ES-I3 (cell line): ENCODE measurements around the gene NCK2.

ENCODE experiments used
- H3K36me3 ChIP-seq: 2 replicates; pipeline ENCODE4 v1.6.1; 2013; ENCODE audit warnings: mild to moderate bottlenecking, low read length, control low read depth, moderate library complexity; ENCODE audit not compliant: insufficient read depth
- H3K4me1 ChIP-seq: 2 replicates; pipeline ENCODE4 v1.6.1; 2013; ENCODE audit warnings: mild to moderate bottlenecking, control low read depth, low read length; ENCODE audit not compliant: insufficient read depth
- H3K9ac ChIP-seq: 2 replicates; pipeline ENCODE4 v1.6.1; 2013; ENCODE audit warnings: low read depth, mild to moderate bottlenecking, low read length, moderate library complexity
- H3K9me3 ChIP-seq: 2 replicates; pipeline ENCODE4 v1.6.1; 2013; ENCODE audit warnings: mild to moderate bottlenecking, low read length, moderate library complexity; ENCODE audit not compliant: control insufficient read depth, insufficient read depth

The NCK2 gene

GRCh38 chr2:105793196-105793975 is 48.7 kb downstream of the NCK2 start:
- Histone ChIP-seq H3K36me3 (no peaks in the 10 kb centered on the region), H3K9me3 (no peaks in the 10 kb centered on the region), H3K4me1 (peaks cover 22% of the 10 kb centered on the region), H3K9ac (no peak overlapping the region)

GRCh38 chr2:105794926-105795574 is 50.3 kb downstream of the NCK2 start:
- Histone ChIP-seq H3K9ac (no peak overlapping the region), H3K4me1 (peaks cover 22% of the 10 kb centered on the region), H3K9me3 (no peaks in the 10 kb centered on the region), H3K36me3 (no peaks in the 10 kb centered on the region)

DNA sequence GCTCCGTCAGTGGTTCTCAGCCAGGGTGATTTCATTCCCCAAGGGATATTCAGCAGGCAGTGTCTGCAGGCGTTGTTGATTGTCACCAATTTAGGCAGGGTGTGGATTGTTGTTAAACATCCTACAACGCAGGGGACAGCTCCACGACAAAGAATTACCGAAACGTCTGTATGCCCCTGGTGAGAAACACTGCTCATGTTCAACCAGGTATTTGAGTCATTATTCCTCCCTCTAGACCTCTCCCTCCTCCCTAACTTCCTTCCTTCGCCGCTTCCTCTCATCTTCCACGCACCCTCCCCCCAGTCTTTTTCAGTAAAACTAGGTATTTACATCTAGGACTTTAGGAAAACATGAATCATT is 50.8 kb downstream of the NCK2 start:
- no peaks in the 10 kb centered on the region for H3K36me3 ChIP-seq
- H3K9ac ChIP-seq, result no peak overlapping the region
- H3K4me1 ChIP-seq, result peaks cover 22% of the 10 kb centered on the region
- no peaks in the 10 kb centered on the region for H3K9me3 ChIP-seq

DNA sequence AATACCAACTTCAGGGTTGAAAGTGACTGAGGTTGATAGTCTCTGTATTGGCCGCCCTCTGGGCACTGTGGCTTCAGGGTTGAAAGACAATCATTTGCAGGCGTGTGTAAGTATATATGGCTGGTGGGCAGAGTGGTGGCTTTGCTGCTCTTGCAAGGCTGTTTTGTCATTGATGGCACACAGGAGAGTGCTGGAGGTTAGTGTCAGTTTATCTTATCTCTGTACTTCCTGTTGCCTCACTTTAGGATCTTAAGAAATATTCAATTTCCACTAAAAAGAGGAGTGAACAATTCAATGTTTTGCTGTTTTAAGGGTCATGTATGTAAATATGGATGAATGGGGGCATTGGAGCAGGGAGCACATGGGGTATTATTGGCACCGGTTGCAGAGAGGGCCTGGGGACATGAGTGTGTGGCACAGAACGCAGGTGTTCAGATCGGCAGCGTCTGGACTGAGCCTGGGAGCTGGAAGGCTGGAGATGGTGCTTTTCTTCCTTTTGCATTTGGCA is 51.5 kb downstream of the NCK2 start:
- Histone ChIP-seq H3K4me1 (peaks cover 22% of the 10 kb centered on the region), H3K9ac (no peak overlapping the region), H3K36me3 (no peaks in the 10 kb centered on the region), H3K9me3 (no peaks in the 10 kb centered on the region)

DNA sequence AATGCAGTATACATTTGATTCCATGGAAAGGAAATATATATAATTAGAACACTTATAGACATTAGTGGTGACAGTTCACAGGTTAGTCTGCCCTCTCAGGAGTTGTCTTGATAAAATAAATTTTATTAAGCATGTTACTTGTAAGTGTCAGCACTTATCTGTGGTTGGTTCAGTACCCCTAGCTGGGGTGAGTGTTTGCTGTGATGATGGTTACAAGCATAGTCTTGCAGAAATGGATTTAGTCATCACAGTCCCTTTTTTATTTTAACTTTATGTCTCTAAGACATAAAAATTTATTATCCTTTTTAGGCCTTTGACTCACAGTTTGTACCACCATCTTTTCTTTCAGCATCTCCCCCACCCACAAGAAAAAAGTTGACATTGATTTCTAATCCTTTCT is 52.1 kb downstream of the NCK2 start:
- Histone ChIP-seq H3K9ac (no peak overlapping the region), H3K9me3 (no peaks in the 10 kb centered on the region), H3K4me1 (peaks cover 22% of the 10 kb centered on the region), H3K36me3 (no peaks in the 10 kb centered on the region; the same call in 1 of the 2 replicates)

DNA sequence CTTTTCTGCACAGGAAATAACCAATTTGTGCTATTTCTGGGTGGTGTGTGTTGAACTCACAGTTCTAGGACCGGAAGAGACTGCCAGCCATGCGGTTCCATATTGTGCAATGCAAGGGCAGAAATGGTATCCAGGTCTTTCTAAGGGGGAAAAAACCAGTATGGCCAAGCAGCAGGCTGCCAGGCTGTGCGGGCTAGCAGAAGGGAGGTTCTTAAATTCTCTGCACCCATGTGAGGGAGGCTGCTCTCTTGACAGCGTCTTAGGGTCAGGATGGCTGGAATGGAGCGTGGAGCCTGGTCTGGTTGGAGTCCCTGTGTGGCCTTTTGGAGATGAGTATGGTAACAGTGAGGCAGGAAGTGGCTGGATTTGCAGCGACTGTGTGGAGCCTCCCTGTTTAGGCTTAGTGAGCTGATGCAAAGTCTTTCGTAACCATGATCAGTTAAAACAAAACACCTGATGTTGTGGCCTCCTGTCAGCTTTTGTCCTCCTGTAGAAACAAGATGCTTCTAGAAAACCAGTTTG is 52.6 kb downstream of the NCK2 start:
- H3K9ac ChIP-seq, result no peak overlapping the region
- peaks cover 22% of the 10 kb centered on the region for H3K4me1 ChIP-seq
- H3K9me3 ChIP-seq, result no peaks in the 10 kb centered on the region
- no peaks in the 10 kb centered on the region; the same call in 1 of the 2 replicates for H3K36me3 ChIP-seq

DNA sequence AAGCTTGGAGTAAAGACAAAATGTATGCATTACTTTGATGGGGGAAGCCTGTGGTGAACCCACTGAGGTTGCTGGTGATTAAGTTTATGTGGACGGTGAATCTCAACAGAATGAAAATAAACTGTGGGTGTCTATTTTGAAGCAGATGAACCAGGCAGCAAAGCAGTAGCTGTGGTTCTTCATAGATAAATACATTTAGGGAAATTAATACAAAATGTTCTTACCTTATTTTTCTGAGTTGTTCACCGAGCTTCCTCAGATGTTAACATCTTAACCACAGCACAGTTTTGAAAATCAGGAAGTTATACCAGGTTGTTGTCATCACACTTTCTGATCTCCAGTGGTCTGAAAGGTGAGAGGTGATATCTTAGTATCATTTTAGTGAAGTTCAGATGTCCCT is 53.9 kb downstream of the NCK2 start:
- Histone ChIP-seq H3K9me3 (no peaks in the 10 kb centered on the region), H3K36me3 (no peaks in the 10 kb centered on the region; the same call in 1 of the 2 replicates), H3K9ac (no peak overlapping the region)

GRCh38 chr2:105800036-105800713 is 55.5 kb downstream of the NCK2 start:
- no peaks in the 10 kb centered on the region for H3K9me3 ChIP-seq
- peaks cover 25% of the 10 kb centered on the region for H3K4me1 ChIP-seq
- H3K36me3 ChIP-seq, result no peaks in the 10 kb centered on the region; the same call in 1 of the 2 replicates
- no peak overlapping the region for H3K9ac ChIP-seq

More for the DNA sequence above, 53.9 kb downstream of the NCK2 start:
- peaks cover 25% of the 10 kb centered on the region for H3K4me1 ChIP-seq

DNA sequence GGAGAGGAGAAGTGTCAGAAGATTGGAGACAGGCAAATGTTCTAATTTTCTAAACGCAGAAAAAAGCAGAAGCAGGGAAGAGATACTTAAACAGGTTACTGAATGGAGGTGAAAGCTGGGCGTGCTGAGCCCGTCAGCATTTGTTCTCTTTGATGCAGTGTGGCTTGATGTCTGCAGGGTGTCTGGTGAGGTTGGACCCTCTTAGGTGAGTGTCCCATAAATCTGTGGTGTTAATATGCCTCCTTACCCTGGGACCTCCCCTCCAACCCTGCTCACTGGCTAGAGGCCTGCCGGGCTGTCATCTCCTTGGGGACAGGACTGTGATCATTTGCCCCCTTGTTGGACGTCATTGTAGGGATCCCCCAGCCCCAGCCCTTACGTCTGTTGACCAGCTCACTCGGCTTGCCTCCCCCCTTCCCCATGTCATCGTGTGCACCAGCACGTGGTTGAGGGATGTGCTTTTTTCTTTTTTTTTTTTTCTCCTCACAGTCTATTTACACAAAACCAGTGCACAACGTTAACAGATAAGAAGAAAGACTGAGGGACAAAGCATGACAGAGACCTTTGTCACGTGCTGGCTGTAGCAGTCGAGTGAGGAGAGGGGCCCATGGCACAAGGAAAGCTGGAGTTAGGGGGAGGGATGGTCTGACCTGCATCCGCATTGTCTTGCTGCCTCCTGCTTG is 56.4 kb downstream of the NCK2 start:
- Histone ChIP-seq H3K4me1 (peaks cover 17% of the 10 kb centered on the region), H3K36me3 (no peaks in the 10 kb centered on the region; the same call in 1 of the 2 replicates), H3K9ac (no peak overlapping the region), H3K9me3 (no peaks in the 10 kb centered on the region)

DNA sequence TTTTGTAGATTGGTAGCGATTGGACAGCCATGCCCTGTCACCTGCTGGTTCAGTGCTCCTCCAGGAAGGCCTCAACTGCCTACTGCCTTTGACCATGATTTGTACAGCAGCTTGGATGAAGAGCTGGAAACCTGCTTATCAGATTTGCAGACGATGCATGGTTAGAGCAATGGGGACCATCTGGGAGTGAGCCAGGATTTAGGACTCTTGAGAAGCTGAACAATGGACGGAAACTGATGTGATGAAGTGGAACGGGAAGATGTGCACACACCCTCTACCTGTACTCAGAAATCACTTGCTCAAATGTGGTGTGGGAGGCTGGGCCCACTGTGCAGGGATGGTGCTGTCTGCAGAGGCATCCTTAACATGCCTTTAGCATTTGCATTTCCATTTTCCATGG is 57.2 kb downstream of the NCK2 start:
- H3K9me3 ChIP-seq, result no peaks in the 10 kb centered on the region
- H3K4me1 ChIP-seq, result peaks cover 10% of the 10 kb centered on the region
- no peaks in the 10 kb centered on the region; the same call in 1 of the 2 replicates for H3K36me3 ChIP-seq
- no peak overlapping the region for H3K9ac ChIP-seq

- Histone ChIP-seq H3K9me3 (no peaks in the 10 kb centered on the region), H3K9ac (no peak overlapping the region), H3K36me3 (no peaks in the 10 kb centered on the region; the same call in 1 of the 2 replicates), H3K4me1 (peaks cover 3% of the 10 kb centered on the region)
Measured at GRCh38 chr2:105802587-105802986, 57.9 kb downstream of the NCK2 start.

- Histone ChIP-seq H3K9me3 (no peaks in the 10 kb centered on the region), H3K9ac (no peak overlapping the region), H3K36me3 (no peaks in the 10 kb centered on the region; the same call in 1 of the 2 replicates), H3K4me1 (peaks cover 3% of the 10 kb centered on the region; the same call in 1 of the 2 replicates)
Measured at GRCh38 chr2:105803337-105803736, 58.6 kb downstream of the NCK2 start.

GRCh38 chr2:105803773-105804172 is 59.1 kb downstream of the NCK2 start:
- no peaks in the 10 kb centered on the region for H3K9me3 ChIP-seq
- H3K9ac ChIP-seq, result no peak overlapping the region
- peaks cover 3% of the 10 kb centered on the region for H3K4me1 ChIP-seq
- H3K36me3 ChIP-seq, result no peaks in the 10 kb centered on the region; the same call in 1 of the 2 replicates

DNA sequence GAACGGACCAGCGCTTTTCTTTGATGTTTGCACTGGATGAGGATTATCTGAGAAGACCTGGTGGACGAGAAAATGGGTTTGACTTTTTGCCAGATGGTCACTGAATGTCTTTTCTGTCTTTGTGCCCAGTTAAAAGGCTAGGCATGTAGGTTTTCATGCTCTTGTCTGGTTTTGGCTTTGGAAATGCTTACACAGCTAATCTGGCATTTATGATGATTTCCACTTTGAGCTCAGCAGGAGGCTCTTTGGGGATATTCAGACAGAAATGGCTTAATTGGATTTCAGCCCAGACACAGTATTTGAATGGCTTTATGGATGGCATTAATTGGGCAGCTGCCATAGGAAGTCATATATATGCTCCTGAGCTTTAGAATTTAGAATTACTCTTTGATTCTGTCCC is 59.6 kb downstream of the NCK2 start:
- no peak overlapping the region for H3K9ac ChIP-seq
- H3K9me3 ChIP-seq, result no peaks in the 10 kb centered on the region
- H3K36me3 ChIP-seq, result no peaks in the 10 kb centered on the region; the same call in 1 of the 2 replicates
- peaks cover 3% of the 10 kb centered on the region for H3K4me1 ChIP-seq
